Choroid plexus epithelial cell (primary cell): ENCODE measurements around the gene TBXT.

ENCODE experiments used
- DNase-seq: peaks from one replicate; pipeline ENCODE4 v3.0.0-alpha.2; 2010; ENCODE audit warnings: low read depth
- H3K4me3 ChIP-seq: 2 replicates; pipeline ENCODE4 v1.5.1; 2011; ENCODE audit warnings: low read depth, mild to moderate bottlenecking, control low read depth, low read length, moderate library complexity
- TF ChIP-seq, protein P1 (sequence below): conservative IDR thresholded peaks from 2 replicates; pipeline ENCODE4 v1.5.1; 2011; ENCODE audit warnings: low read depth, mild to moderate bottlenecking, control low read depth, inconsistent platforms, low read length, moderate library complexity

The TBXT gene, protein sequence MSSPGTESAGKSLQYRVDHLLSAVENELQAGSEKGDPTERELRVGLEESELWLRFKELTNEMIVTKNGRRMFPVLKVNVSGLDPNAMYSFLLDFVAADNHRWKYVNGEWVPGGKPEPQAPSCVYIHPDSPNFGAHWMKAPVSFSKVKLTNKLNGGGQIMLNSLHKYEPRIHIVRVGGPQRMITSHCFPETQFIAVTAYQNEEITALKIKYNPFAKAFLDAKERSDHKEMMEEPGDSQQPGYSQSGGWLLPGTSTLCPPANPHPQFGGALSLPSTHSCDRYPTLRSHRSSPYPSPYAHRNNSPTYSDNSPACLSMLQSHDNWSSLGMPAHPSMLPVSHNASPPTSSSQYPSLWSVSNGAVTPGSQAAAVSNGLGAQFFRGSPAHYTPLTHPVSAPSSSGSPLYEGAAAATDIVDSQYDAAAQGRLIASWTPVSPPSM

DNA sequence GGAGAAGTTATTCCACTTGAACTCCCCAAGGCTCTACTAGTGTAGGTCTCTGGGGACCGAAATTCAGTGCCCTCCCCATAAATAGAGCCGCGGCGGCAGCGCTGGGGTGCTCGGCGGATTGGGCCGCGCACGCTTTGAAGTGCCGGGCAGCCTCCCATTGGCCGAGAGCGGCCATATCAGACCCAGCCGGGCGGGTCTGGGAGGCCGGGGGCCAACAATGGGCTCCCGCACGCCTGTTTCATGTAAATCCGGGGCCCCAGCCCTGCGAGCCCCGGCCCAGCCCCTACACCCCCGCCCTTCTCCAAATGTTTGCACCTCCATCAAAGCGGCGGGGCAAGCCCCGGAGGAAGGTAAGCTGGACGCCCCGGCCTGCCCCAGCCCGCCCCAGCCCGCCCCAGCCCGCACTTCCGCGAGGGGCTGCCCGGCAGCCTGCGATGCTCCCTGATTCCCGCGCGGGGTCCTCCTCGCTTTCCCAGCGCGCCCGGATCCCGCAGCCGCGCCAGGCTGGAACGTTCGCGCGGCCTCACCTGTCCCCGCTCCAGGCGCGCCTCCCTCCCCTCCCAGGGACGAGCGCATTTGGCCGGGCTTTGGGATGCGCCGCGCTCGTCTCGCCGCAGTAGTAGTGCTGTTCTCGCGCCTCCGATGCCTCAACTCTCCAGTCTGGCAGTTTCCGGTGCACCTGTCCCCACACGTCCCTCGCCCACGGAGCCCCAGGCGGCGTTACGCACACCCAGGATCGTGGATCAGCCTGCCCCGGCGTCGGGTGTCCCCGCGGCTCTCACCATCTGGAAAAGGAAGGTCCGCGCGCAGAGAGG lies at the start of gene TBXT:
TBXT (minus strand) TSS at position 51 of the 815 bp plus-strand sequence. CDS start 260 bp downstream, outside the sequence.
- no peak within 1 kb of the TSS for H3K4me3 ChIP-seq
- no peak for DNase-seq
- TF ChIP-seq, protein P1, sequence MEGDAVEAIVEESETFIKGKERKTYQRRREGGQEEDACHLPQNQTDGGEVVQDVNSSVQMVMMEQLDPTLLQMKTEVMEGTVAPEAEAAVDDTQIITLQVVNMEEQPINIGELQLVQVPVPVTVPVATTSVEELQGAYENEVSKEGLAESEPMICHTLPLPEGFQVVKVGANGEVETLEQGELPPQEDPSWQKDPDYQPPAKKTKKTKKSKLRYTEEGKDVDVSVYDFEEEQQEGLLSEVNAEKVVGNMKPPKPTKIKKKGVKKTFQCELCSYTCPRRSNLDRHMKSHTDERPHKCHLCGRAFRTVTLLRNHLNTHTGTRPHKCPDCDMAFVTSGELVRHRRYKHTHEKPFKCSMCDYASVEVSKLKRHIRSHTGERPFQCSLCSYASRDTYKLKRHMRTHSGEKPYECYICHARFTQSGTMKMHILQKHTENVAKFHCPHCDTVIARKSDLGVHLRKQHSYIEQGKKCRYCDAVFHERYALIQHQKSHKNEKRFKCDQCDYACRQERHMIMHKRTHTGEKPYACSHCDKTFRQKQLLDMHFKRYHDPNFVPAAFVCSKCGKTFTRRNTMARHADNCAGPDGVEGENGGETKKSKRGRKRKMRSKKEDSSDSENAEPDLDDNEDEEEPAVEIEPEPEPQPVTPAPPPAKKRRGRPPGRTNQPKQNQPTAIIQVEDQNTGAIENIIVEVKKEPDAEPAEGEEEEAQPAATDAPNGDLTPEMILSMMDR: no peak

DNA sequence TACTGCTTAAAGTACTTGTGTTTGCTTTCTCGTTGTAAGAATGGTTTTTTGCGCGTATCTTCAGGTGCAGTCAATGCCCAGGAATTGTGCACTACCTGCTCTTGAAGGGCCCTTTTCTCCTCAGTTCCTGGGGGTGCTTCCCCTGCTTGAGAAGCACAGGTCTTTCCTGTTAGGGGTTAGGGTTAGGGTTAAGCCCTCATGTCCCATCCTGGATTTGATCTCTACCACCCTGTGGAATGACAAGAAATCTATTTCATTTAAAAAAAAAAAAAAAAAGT lies 39.6 kb upstream of the TBXT start:
- H3K4me3 ChIP-seq: no peak overlapping the region
- TF ChIP-seq, protein P1: no peak
- DNase-seq: no peak

DNA sequence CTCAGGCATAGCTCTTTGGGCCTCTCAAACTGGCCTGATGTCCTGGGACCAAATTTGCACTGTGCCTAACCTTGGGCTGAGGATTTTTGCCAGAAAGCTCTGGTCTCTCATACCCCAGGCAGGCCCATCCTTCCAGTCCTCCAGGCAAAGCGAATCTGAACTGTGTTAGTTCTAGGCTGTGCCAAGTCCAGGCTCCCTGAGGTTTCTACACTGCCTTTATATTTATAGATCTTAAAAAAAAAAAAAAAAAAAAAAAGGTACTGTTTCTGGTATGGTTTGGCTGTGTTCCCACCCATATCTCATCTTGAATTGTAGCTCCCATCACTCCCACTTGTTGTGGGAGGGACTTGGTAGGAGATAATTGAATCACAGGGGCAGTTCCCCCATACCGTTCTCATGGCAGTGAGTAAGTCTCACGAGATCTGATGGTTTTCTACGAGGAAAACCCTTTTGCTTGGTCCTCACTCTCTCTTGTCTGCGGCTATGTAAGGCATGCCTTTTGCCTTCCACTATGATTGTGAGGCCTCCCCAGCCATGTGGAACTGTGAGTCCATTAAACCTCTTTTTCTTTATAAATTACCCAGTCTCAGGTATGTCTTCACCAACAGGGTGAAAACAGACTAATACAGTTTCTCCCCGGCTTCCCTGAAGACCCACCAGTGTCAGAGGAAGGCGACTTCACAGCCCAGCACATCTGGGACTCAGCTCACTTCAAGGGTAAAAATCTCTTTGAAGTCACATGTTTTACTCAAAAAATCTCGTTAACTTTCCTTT lies 39.0 kb upstream of the TBXT start:
- TF ChIP-seq, protein P1: no peak
- no peak for DNase-seq
- H3K4me3 ChIP-seq: no peak overlapping the region

DNA sequence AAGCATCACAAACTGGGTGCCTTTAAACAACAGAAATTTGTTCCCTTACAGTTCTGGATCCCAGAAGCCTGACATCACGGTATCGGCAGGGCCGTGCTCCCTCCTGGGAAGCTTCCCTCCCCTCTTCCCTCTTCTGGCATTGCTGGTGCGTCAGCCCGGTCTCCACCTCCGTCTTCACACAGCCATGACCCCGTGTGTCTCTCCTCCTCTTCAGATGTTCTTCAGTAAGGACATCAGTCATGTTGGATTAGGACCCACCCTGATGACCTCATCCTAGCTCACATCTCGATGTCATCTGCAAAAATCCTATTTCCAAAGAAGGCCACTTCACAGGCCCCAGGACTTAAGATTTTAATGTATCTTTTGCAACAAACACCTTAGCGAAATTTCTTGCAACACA lies 38.4 kb upstream of the TBXT start:
- H3K4me3 ChIP-seq: no peak overlapping the region
- no peak for DNase-seq
- TF ChIP-seq, protein P1: no peak

DNA sequence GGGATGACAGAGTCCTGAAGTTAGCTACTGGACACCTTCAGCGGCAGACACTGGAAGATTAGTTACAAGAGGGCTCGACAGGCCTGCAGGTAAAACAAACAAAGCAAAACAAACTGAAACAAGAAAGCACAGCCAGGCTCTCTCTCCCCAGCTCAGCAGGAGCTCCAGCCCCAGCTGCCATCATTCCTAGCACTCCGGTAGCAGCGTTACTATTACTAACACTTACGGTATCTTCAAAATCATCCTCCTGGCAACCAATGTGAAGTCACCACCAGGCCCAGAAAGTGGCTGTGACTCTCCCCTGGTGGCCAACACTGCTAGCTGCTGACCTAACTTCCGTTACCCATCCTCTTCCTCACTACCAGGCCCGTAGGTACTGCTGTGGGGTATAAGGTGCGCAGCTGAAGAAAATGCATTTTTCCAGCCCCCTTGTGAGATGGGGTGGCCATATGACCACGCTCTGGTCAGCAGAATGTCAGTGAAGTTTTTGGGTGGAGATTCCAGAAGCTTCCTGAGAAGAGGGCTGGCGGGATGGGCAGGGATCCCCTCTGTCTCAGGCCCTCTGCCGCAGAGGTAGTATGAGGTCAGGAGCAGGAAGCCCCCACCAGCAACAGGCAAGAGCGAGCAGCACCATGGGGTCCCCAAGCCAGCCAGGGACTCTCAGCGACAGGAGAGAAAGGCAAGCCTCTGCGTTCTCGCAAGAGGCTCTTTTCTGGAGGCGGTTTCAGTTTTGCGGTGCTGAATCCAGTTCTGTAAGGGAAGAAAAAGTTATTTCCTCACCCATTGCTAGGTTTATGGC lies 37.4 kb upstream of the TBXT start:
- no peak overlapping the region for H3K4me3 ChIP-seq
- DNase-seq: no peak
- TF ChIP-seq, protein P1: no peak

DNA sequence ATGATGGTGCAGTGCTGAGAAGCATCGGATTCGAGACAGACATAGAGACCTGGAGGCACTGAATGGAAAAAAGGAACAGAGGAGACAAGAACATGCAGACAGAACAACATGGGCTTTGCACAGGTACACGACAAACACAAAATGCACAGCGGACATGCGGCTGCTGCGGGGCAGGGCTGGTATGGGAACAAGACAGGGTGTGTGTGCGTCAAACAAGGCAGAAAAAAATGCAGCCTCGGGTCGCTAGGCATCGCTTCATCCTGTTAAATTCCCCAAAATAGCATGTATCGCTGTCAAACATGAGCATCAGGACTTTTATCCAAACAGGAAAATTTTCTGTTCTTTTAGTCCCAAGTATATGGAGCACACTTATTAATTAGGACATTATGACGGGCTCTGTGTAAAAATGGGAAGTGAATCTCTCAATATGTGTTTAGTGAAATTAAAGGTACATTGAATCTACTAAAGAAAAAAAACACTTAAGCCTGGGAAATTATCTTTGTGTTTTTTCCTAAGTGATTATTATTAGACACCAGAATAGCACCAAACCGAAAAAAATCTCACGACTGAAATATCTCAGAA lies 36.1 kb upstream of the TBXT start:
- no peak for DNase-seq
- TF ChIP-seq, protein P1: no peak
- no peak overlapping the region for H3K4me3 ChIP-seq
